ENCODE results near the gene RAB27A. TPM values are rescaled to one million over a fixed set of nuclear protein-coding genes. Genes with fewer than 3 reads are reported as not detected.

The RAB27A gene
- total and polyA plus RNA-seq, 2 of the 13 experiments (the other 11 are each of a cell fraction or from before 2014, with no cell fraction given): 3.4 to 8.1 TPM

DNA sequence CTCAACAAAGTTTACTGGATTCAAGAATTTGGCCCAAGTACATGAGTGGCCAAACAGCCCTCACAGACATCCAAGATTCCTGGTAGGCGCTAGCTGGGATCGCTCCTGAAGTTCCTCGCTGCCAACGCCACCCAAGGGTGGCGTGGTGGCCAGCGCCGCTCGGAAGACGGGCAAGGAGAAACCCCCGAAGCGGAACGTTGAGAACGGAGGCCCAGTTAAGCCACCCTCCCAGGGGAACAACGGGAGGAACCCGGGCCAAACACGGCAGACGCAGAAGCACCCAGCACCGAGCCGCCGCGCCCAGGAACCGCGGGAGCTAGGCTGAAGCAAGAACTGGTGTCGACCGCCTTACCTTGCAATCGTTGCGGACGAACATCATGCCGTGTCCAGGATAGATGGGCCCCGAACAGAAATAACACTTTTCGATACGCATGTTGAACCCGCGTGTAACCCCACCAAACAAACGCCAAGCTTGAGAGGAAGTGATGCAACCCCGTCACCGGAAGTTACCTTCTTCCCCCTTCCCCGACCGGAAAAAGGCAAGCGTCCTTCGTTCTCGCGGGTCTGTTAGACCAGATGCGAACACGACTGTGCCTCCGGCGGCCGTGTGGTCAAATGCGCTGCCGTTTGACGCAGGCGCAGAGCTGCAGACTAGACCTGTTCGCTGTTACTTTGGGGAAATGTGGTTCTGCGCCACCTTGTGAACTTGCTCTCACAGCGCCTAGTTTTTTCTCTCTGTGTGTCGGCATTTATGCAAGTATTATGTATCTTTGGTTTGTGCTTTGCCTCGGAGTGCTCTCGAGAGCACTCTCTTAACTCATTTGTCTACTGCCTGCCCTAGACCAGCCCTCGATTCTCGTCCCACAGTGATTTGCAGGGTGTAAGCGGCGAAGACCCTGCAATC is 92.9 kb downstream of the RAB27A start, which contains the start of gene RSL24D1:
Gene RSL24D1 (minus strand): TSS at position 484 of the 904 bp plus-strand sequence. CDS start 51 bp downstream, at position 433.
- no peaks in the 10 kb centered on the region for H3K9me3 ChIP-seq (ENCODE audit: low read length)
- CTCF ChIA-PET (ENCODE audit: low intra/inter-chr PET ratio, low total read pairs): no interaction called here
- peaks cover 2 to 4% of the 10 kb centered on the region in 2 experiments; a peak in 4 of 5 replicates for H3K36me3 ChIP-seq (replicated peaks in 1 of 2; ENCODE audit: control insufficient read depth in 1 of 2, insufficient read depth in 2 of 2, low read length in 2 of 2)
- under 1% methylated on average over 30 of the region's 62 CpGs for WGBS (ENCODE audit: low lambda C conversion rate)
- DNase-seq (ENCODE audit: low spot score) (peak; percentile 98), FAIRE-seq (peak; percentile 99), ATAC-seq (peak; percentile 99)
- peak within 1 kb of the TSS; percentile 92 for H2AFZ ChIP-seq (ENCODE audit: low read length)
- in situ Hi-C loops (cut with HindIII; ENCODE audit: extremely low pct_ligation_motif_present, low pct_unique_long_range_greater_than_20kb): no loop called here
- intact Hi-C loops (cut with micrococcal nuclease; ENCODE audit: unreplicated experiment): loop anchor here (2.0 kb wide), 1 partner anchor 20 kb away; no protein-coding TSS in a partner anchor
- BruUV-seq (replicated peaks): TSS peak; percentile 75
- peak within 1 kb of the TSS; percentile 66 to 91 (median 85) for H3K4me3 ChIP-seq (replicated peaks in 1 of 3; ENCODE audit: insufficient read depth in 1 of 3, low read depth in 2 of 3, low read length in 3 of 3)
- H3K27me3 ChIP-seq (ENCODE audit: control insufficient read depth in 1 of 2, insufficient read depth in 2 of 2, low read length in 2 of 2): no peaks in the 10 kb centered on the region; a peak in 1 of 5 replicates
- H3K27ac ChIP-seq (ENCODE audit: extremely low read length, insufficient read depth, low read length): peak within 1 kb of the TSS; percentile 89
- POLR2A ChIA-PET: interaction anchor here (0.8 to 2.0 kb wide), 9 partner anchors 9 to 211 kb away, joined by 3 to 11 read pairs (median 4); partner anchors contain the start of genes CCPG1, PIERCE2, PIGB and PIGBOS1
- peaks cover 33% of the 10 kb centered on the region for H4K20me1 ChIP-seq (ENCODE audit: insufficient read depth, low read length)
- peaks cover 36% of the 10 kb centered on the region for H3K4me1 ChIP-seq (ENCODE audit: insufficient read depth, low read length)
- peak within 1 kb of the TSS; percentile 92 for H3K4me2 ChIP-seq (ENCODE audit: low read depth, low read length)
- H3K9ac ChIP-seq (ENCODE audit: insufficient read depth, low read depth, low read length): peak within 1 kb of the TSS; percentile 97
- peaks cover 51% of the 10 kb centered on the region for H3K79me2 ChIP-seq (ENCODE audit: insufficient read depth, low read length)
- TF ChIP-seq TOPORS (CRISPR knock-in tag; IDR thresholded peaks at IDR 0.05) (no peak), TSC22D2 (CRISPR knock-in tag; IDR thresholded peaks at IDR 0.05; ENCODE audit: borderline replicate concordance) (no peak), WIZ (CRISPR knock-in tag; IDR thresholded peaks at IDR 0.05) (no peak), ZNF678 (CRISPR knock-in tag; IDR thresholded peaks at IDR 0.05) (0 out of 2 replicates have a peak, but pooled peaks have one; percentile 85), GLI4 (CRISPR knock-in tag; IDR thresholded peaks at IDR 0.05; ENCODE audit: borderline replicate concordance) (no peak), KLF9 (CRISPR knock-in tag; IDR thresholded peaks at IDR 0.05; ENCODE audit: low read depth) (no peak), EP300 (IDR thresholded peaks at IDR 0.05; ENCODE audit: low read depth in 2 of 2, low read length in 2 of 2) (peak in 1 of 2 experiments; percentile 26; a peak in 1 of 4 replicates), EP300 (CRISPR knock-in tag; IDR thresholded peaks at IDR 0.05; ENCODE audit: borderline replicate concordance) (no peak), HOXA7 (CRISPR knock-in tag; IDR thresholded peaks at IDR 0.05) (no peak), FOXO1 (CRISPR knock-in tag; IDR thresholded peaks at IDR 0.05) (no peak), GZF1 (CRISPR knock-in tag; IDR thresholded peaks at IDR 0.05) (peak; percentile 29; the same call in 1 of the 2 replicates), ZNF777 (CRISPR knock-in tag; IDR thresholded peaks at IDR 0.05) (no peak), ZZZ3 (CRISPR knock-in tag; IDR thresholded peaks at IDR 0.05; ENCODE audit: borderline replicate concordance) (peak; percentile 89; the same call in 1 of the 2 replicates), ZFP82 (CRISPR knock-in tag; IDR thresholded peaks at IDR 0.05; ENCODE audit: borderline replicate concordance) (no peak), JARID2 (CRISPR knock-in tag; IDR thresholded peaks at IDR 0.05; ENCODE audit: insufficient replicate concordance) (no peak)
- TF ChIP-seq, protein P1, sequence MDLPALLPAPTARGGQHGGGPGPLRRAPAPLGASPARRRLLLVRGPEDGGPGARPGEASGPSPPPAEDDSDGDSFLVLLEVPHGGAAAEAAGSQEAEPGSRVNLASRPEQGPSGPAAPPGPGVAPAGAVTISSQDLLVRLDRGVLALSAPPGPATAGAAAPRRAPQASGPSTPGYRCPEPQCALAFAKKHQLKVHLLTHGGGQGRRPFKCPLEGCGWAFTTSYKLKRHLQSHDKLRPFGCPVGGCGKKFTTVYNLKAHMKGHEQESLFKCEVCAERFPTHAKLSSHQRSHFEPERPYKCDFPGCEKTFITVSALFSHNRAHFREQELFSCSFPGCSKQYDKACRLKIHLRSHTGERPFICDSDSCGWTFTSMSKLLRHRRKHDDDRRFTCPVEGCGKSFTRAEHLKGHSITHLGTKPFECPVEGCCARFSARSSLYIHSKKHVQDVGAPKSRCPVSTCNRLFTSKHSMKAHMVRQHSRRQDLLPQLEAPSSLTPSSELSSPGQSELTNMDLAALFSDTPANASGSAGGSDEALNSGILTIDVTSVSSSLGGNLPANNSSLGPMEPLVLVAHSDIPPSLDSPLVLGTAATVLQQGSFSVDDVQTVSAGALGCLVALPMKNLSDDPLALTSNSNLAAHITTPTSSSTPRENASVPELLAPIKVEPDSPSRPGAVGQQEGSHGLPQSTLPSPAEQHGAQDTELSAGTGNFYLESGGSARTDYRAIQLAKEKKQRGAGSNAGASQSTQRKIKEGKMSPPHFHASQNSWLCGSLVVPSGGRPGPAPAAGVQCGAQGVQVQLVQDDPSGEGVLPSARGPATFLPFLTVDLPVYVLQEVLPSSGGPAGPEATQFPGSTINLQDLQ (CRISPR knock-in tag; IDR thresholded peaks at IDR 0.05): peak; percentile 86; the same call in 1 of the 2 replicates
- TF ChIP-seq, protein P2, sequence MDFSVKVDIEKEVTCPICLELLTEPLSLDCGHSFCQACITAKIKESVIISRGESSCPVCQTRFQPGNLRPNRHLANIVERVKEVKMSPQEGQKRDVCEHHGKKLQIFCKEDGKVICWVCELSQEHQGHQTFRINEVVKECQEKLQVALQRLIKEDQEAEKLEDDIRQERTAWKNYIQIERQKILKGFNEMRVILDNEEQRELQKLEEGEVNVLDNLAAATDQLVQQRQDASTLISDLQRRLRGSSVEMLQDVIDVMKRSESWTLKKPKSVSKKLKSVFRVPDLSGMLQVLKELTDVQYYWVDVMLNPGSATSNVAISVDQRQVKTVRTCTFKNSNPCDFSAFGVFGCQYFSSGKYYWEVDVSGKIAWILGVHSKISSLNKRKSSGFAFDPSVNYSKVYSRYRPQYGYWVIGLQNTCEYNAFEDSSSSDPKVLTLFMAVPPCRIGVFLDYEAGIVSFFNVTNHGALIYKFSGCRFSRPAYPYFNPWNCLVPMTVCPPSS (IDR thresholded peaks at IDR 0.05): no peak
- TF ChIP-seq, protein P3, sequence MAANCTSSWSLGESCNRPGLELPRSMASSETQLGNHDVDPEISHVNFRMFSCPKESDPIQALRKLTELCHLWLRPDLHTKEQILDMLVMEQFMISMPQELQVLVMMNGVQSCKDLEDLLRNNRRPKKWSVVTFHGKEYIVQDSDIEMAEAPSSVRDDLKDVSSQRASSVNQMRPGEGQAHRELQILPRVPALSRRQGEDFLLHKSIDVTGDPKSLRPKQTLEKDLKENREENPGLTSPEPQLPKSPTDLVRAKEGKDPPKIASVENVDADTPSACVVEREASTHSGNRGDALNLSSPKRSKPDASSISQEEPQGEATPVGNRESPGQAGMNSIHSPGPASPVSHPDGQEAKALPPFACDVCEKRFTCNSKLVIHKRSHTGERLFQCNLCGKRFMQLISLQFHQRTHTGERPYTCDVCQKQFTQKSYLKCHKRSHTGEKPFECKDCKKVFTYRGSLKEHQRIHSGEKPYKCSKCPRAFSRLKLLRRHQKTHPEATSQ (CRISPR knock-in tag; IDR thresholded peaks at IDR 0.05; ENCODE audit: borderline replicate concordance): no peak; the same call in 1 of the 2 replicates
